Calu3 (cell line): ENCODE measurements around the gene TTLL9. TPM values are rescaled to one million over a fixed set of nuclear protein-coding genes. Genes with fewer than 3 reads are reported as not detected.

Source experiments
- BruUV-seq: library from RNA; stranded (reverse); fragments of 400-500 nt; replicated peaks from 2 replicates; lab custom pipeline; 2021; lab: Mats Ljungman, UMichigan
- CTCF ChIA-PET: fragments of 300-600 bp; sonication (Branson Sonifier 250); formaldehyde crosslinking; loops from one replicate; lab custom pipeline; 2022; ENCODE audit warnings: antibody characterized with exemption; lab: Charles Lee
- DNase-seq: peaks from one replicate; pipeline ENCODE4 v3.0.0; 2022
- H3K27ac Mint-ChIP-seq: one replicate; pipeline ENCODE4 v1.8.0; 2022; ENCODE audit warnings: mixed read lengths; ENCODE audit not compliant: unreplicated experiment
- H3K27me3 Mint-ChIP-seq: one replicate; pipeline ENCODE4 v1.8.0; 2022; ENCODE audit warnings: mixed read lengths; ENCODE audit not compliant: unreplicated experiment
- H3K36me3 Mint-ChIP-seq: one replicate; pipeline ENCODE4 v1.8.0; 2022; ENCODE audit warnings: mild to moderate bottlenecking, moderate library complexity, mixed read lengths; ENCODE audit not compliant: insufficient read depth, unreplicated experiment
- H3K4me1 Mint-ChIP-seq: one replicate; pipeline ENCODE4 v1.8.0; 2022; ENCODE audit warnings: mild to moderate bottlenecking, low read depth, mixed read lengths; ENCODE audit not compliant: unreplicated experiment
- H3K4me3 Mint-ChIP-seq: one replicate; pipeline ENCODE4 v1.8.0; 2022; ENCODE audit warnings: mild to moderate bottlenecking, low read depth, moderate library complexity, mixed read lengths; ENCODE audit not compliant: unreplicated experiment
- H3K9me3 Mint-ChIP-seq: one replicate; pipeline ENCODE4 v1.8.0; 2022; ENCODE audit warnings: low read depth, mixed read lengths; ENCODE audit not compliant: unreplicated experiment
- CTCF ChIP-seq: fragments of 200-600 bp; IDR thresholded peaks from one replicate; pipeline ENCODE4 v1.8.0; 2022; ENCODE audit warnings: antibody characterized with exemption; ENCODE audit not compliant: unreplicated experiment
- intact Hi-C: fragments of 100-400 bp; cut with micrococcal nuclease; formaldehyde crosslinking; loops from one replicate; pipeline ENCODE4 v1.10.0; 2022; ENCODE audit not compliant: unreplicated experiment
- total RNA-seq: library from RNA; stranded (reverse); gene quantifications from 2 replicates; pipeline ENCODE4 v1.2.3, GENCODE V29; 2022

The TTLL9 gene
- total RNA-seq, 1 experiment from 2014 or later = not detected

GRCh38 chr20:31945785-31946184 is 75.4 kb downstream of the TTLL9 start:
- BruUV-seq = no TSS peak
- H3K9me3 Mint-ChIP-seq = no peaks in the 10 kb centered on the region
- no peak overlapping the region for H3K27ac Mint-ChIP-seq
- DNase-seq = no peak
- H3K4me1 Mint-ChIP-seq = peaks cover 11% of the 10 kb centered on the region
- CTCF ChIA-PET = no interaction called here
- intact Hi-C loops = no loop called here
- H3K4me3 Mint-ChIP-seq = no peak overlapping the region
- H3K27me3 Mint-ChIP-seq = no peaks in the 10 kb centered on the region
- TF ChIP-seq CTCF = no peak
- H3K36me3 Mint-ChIP-seq = peaks cover 39% of the 10 kb centered on the region

- intact Hi-C loops = no loop called here
- BruUV-seq = no TSS peak
- no peak for DNase-seq
- H3K27me3 Mint-ChIP-seq = peaks cover 7% of the 10 kb centered on the region
- H3K27ac Mint-ChIP-seq = no peak overlapping the region
- no peaks in the 10 kb centered on the region for H3K9me3 Mint-ChIP-seq
- H3K4me3 Mint-ChIP-seq = no peak overlapping the region
- CTCF ChIA-PET = no interaction called here
- H3K4me1 Mint-ChIP-seq = peaks cover 20% of the 10 kb centered on the region
- peaks cover 53% of the 10 kb centered on the region for H3K36me3 Mint-ChIP-seq
- no peak for TF ChIP-seq CTCF
Observed at GRCh38 chr20:31948008-31948407, 77.6 kb downstream of the TTLL9 start.

DNA sequence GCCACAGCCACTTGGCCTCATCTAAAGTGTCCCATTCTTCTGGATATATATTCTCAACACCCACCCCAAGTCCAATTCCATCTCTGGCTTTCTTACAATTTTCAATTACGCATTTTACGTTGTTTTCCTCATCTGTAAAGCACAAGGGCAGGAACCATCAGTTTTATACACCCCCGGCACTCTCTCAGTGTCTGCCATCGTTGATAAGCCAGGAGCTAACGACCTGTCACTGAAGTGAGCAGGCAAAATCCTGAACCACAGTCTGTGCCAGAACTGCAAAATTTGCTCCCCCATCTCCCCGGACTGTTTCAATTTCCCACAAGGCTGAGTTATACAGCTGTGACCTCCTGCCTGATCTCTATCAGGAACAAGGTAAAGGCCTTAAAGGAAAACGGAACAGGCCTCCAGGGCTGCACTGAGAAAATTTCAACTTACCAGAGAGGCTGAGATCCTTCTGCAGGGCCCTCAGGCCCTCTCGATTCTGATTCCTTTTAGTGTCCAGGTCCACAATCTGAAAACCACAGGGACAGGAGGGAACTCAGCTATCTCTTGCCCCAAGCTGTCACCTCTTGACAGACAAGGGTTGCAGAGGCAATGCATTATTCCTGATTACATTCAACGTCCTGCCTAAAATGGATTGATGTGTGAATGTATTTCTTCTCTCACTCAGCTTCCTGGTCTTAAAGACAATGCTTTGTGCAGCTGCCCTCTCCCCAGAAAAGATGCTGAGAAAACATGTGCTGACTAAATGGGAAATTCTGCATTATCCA is 79.6 kb downstream of the TTLL9 start:
- intact Hi-C loops = loop anchor here (5.0 to 10.0 kb wide), 2 partner anchors 113 to 705 kb away; no protein-coding TSS in a partner anchor
- Mint-ChIP-seq H3K27ac (no peak overlapping the region), H3K36me3 (peaks cover 53% of the 10 kb centered on the region), H3K9me3 (no peaks in the 10 kb centered on the region), H3K4me3 (peak overlapping the region; percentile 82), H3K4me1 (peaks cover 20% of the 10 kb centered on the region), H3K27me3 (peaks cover 26% of the 10 kb centered on the region)
- no peak for TF ChIP-seq CTCF
- no TSS peak for BruUV-seq
- no peak for DNase-seq
- CTCF ChIA-PET = interaction anchor here (2.1 kb wide), 1 partner anchor 82 kb away, joined by 11 read pairs; no protein-coding TSS in a partner anchor

GRCh38 chr20:31951203-31951529 is 80.7 kb downstream of the TTLL9 start:
- H3K9me3 Mint-ChIP-seq = no peaks in the 10 kb centered on the region
- no peak for DNase-seq
- BruUV-seq = no TSS peak
- H3K4me3 Mint-ChIP-seq = peak overlapping the region; percentile 82
- peaks cover 37% of the 10 kb centered on the region for H3K27me3 Mint-ChIP-seq
- no peak for TF ChIP-seq CTCF
- intact Hi-C loops = loop anchor here (5.0 to 10.0 kb wide), 2 partner anchors 114 to 704 kb away; no protein-coding TSS in a partner anchor
- H3K36me3 Mint-ChIP-seq = peaks cover 48% of the 10 kb centered on the region
- CTCF ChIA-PET = interaction anchor here (0.5 to 2.2 kb wide), 8 partner anchors 66 to 582 kb away, joined by 3 to 36 read pairs (median 11); no protein-coding TSS in a partner anchor
- peak overlapping the region; percentile 91 for H3K27ac Mint-ChIP-seq
- H3K4me1 Mint-ChIP-seq = peaks cover 20% of the 10 kb centered on the region
